Trophoblast cell (in vitro differentiated cells and primary cell): ENCODE results near the gene ZNG1F.
"Not testable (repeated sequence)": the region's sequence is repeated elsewhere in the genome, so short reads cannot be mapped to it uniquely, and the experiment has no call there.

ENCODE experiments used
- DNase-seq, 2 donors: peaks; one replicate each; pipeline ENCODE4 v3.0.0-alpha.2; 2016
- H2AFZ ChIP-seq: 2 replicates; pipeline ENCODE4 v1.6.1; 2013; ENCODE audit warnings: low read length, moderate library complexity, mild to moderate bottlenecking; ENCODE audit not compliant: insufficient read depth, poor library complexity
- H2AK5ac ChIP-seq: 2 replicates; pipeline ENCODE4 v1.6.1; 2013; ENCODE audit warnings: mild to moderate bottlenecking, low read length
- H2BK120ac ChIP-seq: 2 replicates; pipeline ENCODE4 v1.6.1; 2013; ENCODE audit warnings: low read length, mild to moderate bottlenecking, moderate library complexity; ENCODE audit not compliant: insufficient read depth, poor library complexity
- H2BK12ac ChIP-seq: 2 replicates; pipeline ENCODE4 v1.6.1; 2013; ENCODE audit warnings: mild to moderate bottlenecking, low read length, moderate library complexity
- H2BK5ac ChIP-seq: 2 replicates; pipeline ENCODE4 v1.6.1; 2013; ENCODE audit warnings: low read length, low read depth, moderate library complexity, mild to moderate bottlenecking; ENCODE audit not compliant: poor library complexity
- H3K14ac ChIP-seq: 2 replicates; pipeline ENCODE4 v1.6.1; 2013; ENCODE audit warnings: mild to moderate bottlenecking, low read length
- H3K18ac ChIP-seq: 2 replicates; pipeline ENCODE4 v1.6.1; 2013; ENCODE audit warnings: mild to moderate bottlenecking, low read length
- H3K23ac ChIP-seq: 2 replicates; pipeline ENCODE4 v1.6.1; 2013; ENCODE audit warnings: low read length
- H3K27ac ChIP-seq: 2 replicates; pipeline ENCODE4 v1.5.1; 2013; ENCODE audit warnings: low read depth, mild to moderate bottlenecking, inconsistent platforms, low read length, moderate library complexity
- H3K27me3 ChIP-seq: 2 replicates; pipeline ENCODE4 v1.6.1; 2013; ENCODE audit warnings: inconsistent platforms, mild to moderate bottlenecking, low read length, moderate library complexity; ENCODE audit not compliant: insufficient read depth
- H3K36me3 ChIP-seq, 2 experiments: 1 replicate in 1 of 2; 2 replicates in 1 of 2; pipeline ENCODE4 v1.6.1; 2013; ENCODE audit warnings: low read length in 2 of 2, mild to moderate bottlenecking in 2 of 2, moderate library complexity in 1 of 2; ENCODE audit not compliant: insufficient read depth in 2 of 2, control insufficient read depth in 1 of 2
- H3K4ac ChIP-seq: 2 replicates; pipeline ENCODE4 v1.6.1; 2013; ENCODE audit warnings: low read depth, mild to moderate bottlenecking, low read length, moderate library complexity
- H3K4me1 ChIP-seq, 2 experiments: 1 replicate in 1 of 2; 2 replicates in 1 of 2; pipeline ENCODE4 v1.6.1; 2013; ENCODE audit warnings: low read length in 2 of 2, mild to moderate bottlenecking in 2 of 2, moderate library complexity in 1 of 2; ENCODE audit not compliant: insufficient read depth in 2 of 2, control insufficient read depth in 1 of 2
- H3K4me2 ChIP-seq: 2 replicates; pipeline ENCODE4 v1.6.1; 2013; ENCODE audit warnings: inconsistent platforms, mild to moderate bottlenecking, low read length, moderate library complexity
- H3K4me3 ChIP-seq: 2 replicates; pipeline ENCODE4 v1.5.1; 2013; ENCODE audit warnings: mild to moderate bottlenecking, low read depth, low read length, inconsistent platforms
- H3K79me1 ChIP-seq: one replicate; pipeline ENCODE4 v1.6.1; 2013; ENCODE audit warnings: low read length
- H3K79me2 ChIP-seq: 2 replicates; pipeline ENCODE4 v1.6.1; 2013; ENCODE audit warnings: low read length, mild to moderate bottlenecking; ENCODE audit not compliant: control insufficient read depth, insufficient read depth, poor library complexity
- H3K9ac ChIP-seq: 2 replicates; pipeline ENCODE4 v1.6.1; 2013; ENCODE audit warnings: mild to moderate bottlenecking, low read length
- H3K9me3 ChIP-seq: 2 replicates; pipeline ENCODE4 v1.6.1; 2013; ENCODE audit warnings: low read depth, mild to moderate bottlenecking, control low read depth, inconsistent platforms, low read length; ENCODE audit not compliant: insufficient read depth
- H4K12ac ChIP-seq: 2 replicates; pipeline ENCODE4 v1.6.1; 2013; ENCODE audit warnings: low read depth, mild to moderate bottlenecking, low read length, moderate library complexity
- H4K8ac ChIP-seq: 2 replicates; pipeline ENCODE4 v1.6.1; 2013; ENCODE audit warnings: low read depth, mild to moderate bottlenecking, low read length, moderate library complexity
- H4K91ac ChIP-seq: one replicate; pipeline ENCODE4 v1.6.1; 2013; ENCODE audit warnings: low read depth, mild to moderate bottlenecking, low read length, moderate library complexity
- whole genome bisulfite sequencing: extraction: QIAGEN DNeasy Blood & Tissue Kit; methylation state at CpG from one replicate; pipeline ENCODE4 v1.1.7; 2013; ENCODE audit warnings: missing lambda C conversion rate; ENCODE audit not compliant: insufficient read length, insufficient coverage; ENCODE audit errors: extremely low coverage; 5-methylcytosine and 5-hydroxymethylcytosine counted together

Gene ZNG1F

GRCh38 chr9:41098759-41099158 is 90.4 kb downstream of the ZNG1F start:
- H3K23ac ChIP-seq, H3K9ac ChIP-seq, H3K4ac ChIP-seq, H3K79me2 ChIP-seq, H4K8ac ChIP-seq, H2BK120ac ChIP-seq, H2BK5ac ChIP-seq, H2BK12ac ChIP-seq, H3K4me1 ChIP-seq, H4K12ac ChIP-seq, H3K27me3 ChIP-seq, H3K18ac ChIP-seq, H4K91ac ChIP-seq, H3K36me3 ChIP-seq, H3K4me3 ChIP-seq, DNase-seq, H2AK5ac ChIP-seq, H3K79me1 ChIP-seq, H2AFZ ChIP-seq, H3K4me2 ChIP-seq, H3K27ac ChIP-seq, H3K9me3 ChIP-seq, H3K14ac ChIP-seq: not testable (repeated sequence)
- WGBS: no CpG with 5 or more reads among the region's 4 CpGs

DNA sequence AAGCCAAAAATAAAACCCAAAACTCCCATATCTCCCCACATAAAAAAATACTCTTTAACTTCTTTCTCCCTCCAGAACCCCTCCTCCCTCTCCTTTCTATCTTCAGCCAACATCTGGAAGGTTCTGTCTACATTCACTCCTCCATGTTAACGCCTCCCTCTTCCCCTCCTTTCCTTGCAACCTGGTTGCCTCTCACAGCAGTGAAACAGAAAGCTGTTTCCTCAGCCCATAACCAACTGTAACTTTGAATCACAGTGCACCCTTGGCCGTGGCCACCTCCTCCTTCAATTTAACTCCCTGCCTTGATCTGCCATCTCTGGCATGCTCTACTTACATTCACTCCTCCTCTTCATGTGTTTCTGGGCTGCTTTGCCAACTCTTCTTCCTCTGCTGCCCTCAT is 94.1 kb downstream of the ZNG1F start:
- H4K12ac ChIP-seq, H2BK12ac ChIP-seq, H3K79me1 ChIP-seq, H3K23ac ChIP-seq, H3K9me3 ChIP-seq, H3K18ac ChIP-seq, H4K91ac ChIP-seq, H3K27me3 ChIP-seq, H2AFZ ChIP-seq, H3K4me3 ChIP-seq, H3K4me2 ChIP-seq, H3K4ac ChIP-seq, H3K9ac ChIP-seq, H3K4me1 ChIP-seq, H2AK5ac ChIP-seq, H3K36me3 ChIP-seq, H3K79me2 ChIP-seq, H4K8ac ChIP-seq, H3K27ac ChIP-seq, H2BK5ac ChIP-seq, H3K14ac ChIP-seq, DNase-seq, H2BK120ac ChIP-seq: not testable (repeated sequence)
- WGBS: no CpG with 5 or more reads among the region's 2 CpGs

DNA sequence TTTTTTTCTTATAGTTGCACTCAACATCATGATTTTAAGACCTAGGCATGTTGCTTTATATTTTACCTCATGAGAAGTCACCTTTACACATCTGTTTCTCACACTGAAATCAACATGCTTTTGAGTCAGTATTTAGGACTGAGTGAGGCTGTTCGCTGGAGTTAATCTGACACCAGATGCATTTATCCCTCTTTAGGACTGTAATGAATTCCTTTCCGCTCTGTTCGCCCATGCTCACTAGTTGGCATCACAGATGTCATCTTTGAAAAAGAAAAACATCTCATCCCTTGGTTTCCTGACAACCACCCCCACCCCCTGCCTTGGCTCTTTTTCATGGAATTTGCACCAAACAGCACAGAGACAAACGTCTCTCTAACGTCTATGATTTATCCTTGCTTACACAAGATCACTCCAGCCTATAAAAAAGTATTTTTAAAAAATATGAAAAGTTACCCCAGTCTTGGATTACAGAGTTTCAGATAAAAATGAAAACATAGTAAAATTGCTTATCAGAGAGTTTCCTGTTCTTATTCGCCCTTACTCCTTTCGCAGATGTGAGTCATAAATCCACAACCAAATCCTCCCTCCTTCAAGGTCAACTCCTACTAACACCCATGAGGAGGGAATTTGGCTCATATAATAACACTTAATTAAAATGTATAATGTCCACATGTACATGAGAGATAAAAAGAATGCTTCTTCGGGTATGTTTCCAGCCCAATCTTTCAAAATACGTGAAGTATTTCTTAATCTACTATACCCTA is 94.9 kb downstream of the ZNG1F start:
- H3K4me2 ChIP-seq, H3K4me1 ChIP-seq, H2AK5ac ChIP-seq, H2BK5ac ChIP-seq, H3K4ac ChIP-seq, H3K14ac ChIP-seq, H3K9me3 ChIP-seq, H2BK120ac ChIP-seq, H3K23ac ChIP-seq, H3K4me3 ChIP-seq, H3K9ac ChIP-seq, H2BK12ac ChIP-seq, DNase-seq, H4K12ac ChIP-seq, H4K91ac ChIP-seq, H3K79me2 ChIP-seq, H2AFZ ChIP-seq, H4K8ac ChIP-seq, H3K27ac ChIP-seq, H3K18ac ChIP-seq, H3K79me1 ChIP-seq, H3K27me3 ChIP-seq, H3K36me3 ChIP-seq: not testable (repeated sequence)
- no CpG with 5 or more reads among the region's 9 CpGs for WGBS

GRCh38 chr9:41090922-41091321 is 98.2 kb downstream of the ZNG1F start:
- H2BK12ac ChIP-seq, H3K27me3 ChIP-seq, H4K8ac ChIP-seq, H3K4ac ChIP-seq, H3K79me2 ChIP-seq, H3K79me1 ChIP-seq, H3K4me2 ChIP-seq, H2BK120ac ChIP-seq, H4K12ac ChIP-seq, H2BK5ac ChIP-seq, H3K9me3 ChIP-seq, H3K27ac ChIP-seq, H3K18ac ChIP-seq, DNase-seq, H4K91ac ChIP-seq, H2AFZ ChIP-seq, H3K36me3 ChIP-seq, H3K4me1 ChIP-seq, H3K4me3 ChIP-seq, H2AK5ac ChIP-seq, H3K14ac ChIP-seq, H3K9ac ChIP-seq, H3K23ac ChIP-seq: not testable (repeated sequence)
